Skeletal muscle satellite cell (primary cell): ENCODE measurements around the gene CFAP92.
"Not testable (repeated sequence)": the region's sequence is repeated elsewhere in the genome, so short reads cannot be mapped to it uniquely, and the experiment has no call there.

ENCODE experiments used
- H3K27me3 ChIP-seq: 2 replicates; pipeline ENCODE4 v1.7.0; 2013; ENCODE audit warnings: low read length; ENCODE audit not compliant: control insufficient read depth, insufficient read depth
- H3K36me3 ChIP-seq: 2 replicates; pipeline ENCODE4 v1.7.0; 2013; ENCODE audit warnings: mild to moderate bottlenecking, control low read depth, low read length; ENCODE audit not compliant: insufficient read depth
- H3K4me1 ChIP-seq: 2 replicates; pipeline ENCODE4 v1.7.0; 2013; ENCODE audit warnings: low read length; ENCODE audit not compliant: control insufficient read depth, insufficient read depth
- H3K4me2 ChIP-seq: 2 replicates; pipeline ENCODE4 v1.7.0; 2013; ENCODE audit warnings: mild to moderate bottlenecking, low read length
- H3K4me3 ChIP-seq: 2 replicates; pipeline ENCODE4 v1.7.0; 2013; ENCODE audit warnings: low read length
- H3K9ac ChIP-seq: 2 replicates; pipeline ENCODE4 v1.7.0; 2013; ENCODE audit warnings: mild to moderate bottlenecking, low read depth, low read length, moderate library complexity
- H3K9me3 ChIP-seq: replicated peaks from 2 replicates; pipeline ENCODE4 v1.7.0; 2013; ENCODE audit warnings: mild to moderate bottlenecking, control low read depth, low read length

The CFAP92 gene

GRCh38 chr3:128945041-128945877 is 48.6 kb downstream of the CFAP92 start:
- H3K9me3 ChIP-seq: no peaks in the 10 kb centered on the region
- no peak overlapping the region for H3K4me2 ChIP-seq
- no peaks in the 10 kb centered on the region for H3K36me3 ChIP-seq
- no peak overlapping the region for H3K9ac ChIP-seq
- H3K4me1 ChIP-seq: no peaks in the 10 kb centered on the region
- no peak overlapping the region for H3K4me3 ChIP-seq
- peaks cover 32% of the 10 kb centered on the region for H3K27me3 ChIP-seq

GRCh38 chr3:128942161-128942952 is 51.5 kb downstream of the CFAP92 start:
- Histone ChIP-seq H3K4me3 (no peak overlapping the region), H3K9ac (no peak overlapping the region), H3K9me3 (no peaks in the 10 kb centered on the region), H3K4me2 (no peak overlapping the region), H3K4me1 (no peaks in the 10 kb centered on the region), H3K36me3 (no peaks in the 10 kb centered on the region), H3K27me3 (peaks cover 36% of the 10 kb centered on the region)

GRCh38 chr3:128940252-128940651 is 53.6 kb downstream of the CFAP92 start:
- H3K4me2 ChIP-seq: no peak overlapping the region
- no peaks in the 10 kb centered on the region for H3K4me1 ChIP-seq
- no peaks in the 10 kb centered on the region for H3K36me3 ChIP-seq
- H3K4me3 ChIP-seq: no peak overlapping the region
- H3K9ac ChIP-seq: no peak overlapping the region
- H3K27me3 ChIP-seq: peaks cover 35% of the 10 kb centered on the region
- no peaks in the 10 kb centered on the region for H3K9me3 ChIP-seq

DNA sequence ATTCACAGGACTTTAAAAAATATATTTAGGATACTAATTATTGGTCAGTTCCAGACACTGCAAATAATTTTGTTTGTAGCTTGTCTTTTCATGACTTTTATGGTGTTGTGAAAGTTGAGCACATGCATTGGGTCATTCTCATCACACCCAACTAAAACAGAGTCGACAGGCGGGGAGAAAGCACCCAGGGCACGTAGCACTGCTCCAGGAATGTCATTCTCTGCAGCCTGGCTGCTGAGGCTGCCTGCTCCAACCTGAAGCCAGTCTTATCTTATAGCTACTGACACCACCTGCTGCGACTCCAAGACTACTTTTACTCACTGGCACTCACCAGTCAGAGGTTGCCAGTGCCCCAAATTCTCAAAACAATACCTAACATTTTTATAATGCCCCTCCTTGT is 57.5 kb downstream of the CFAP92 start:
- H3K27me3 ChIP-seq: peaks cover 44% of the 10 kb centered on the region
- H3K9me3 ChIP-seq: no peaks in the 10 kb centered on the region
- H3K4me3 ChIP-seq: no peak overlapping the region
- no peak overlapping the region for H3K4me2 ChIP-seq
- no peaks in the 10 kb centered on the region for H3K36me3 ChIP-seq
- H3K9ac ChIP-seq: no peak overlapping the region
- H3K4me1 ChIP-seq: no peaks in the 10 kb centered on the region

DNA sequence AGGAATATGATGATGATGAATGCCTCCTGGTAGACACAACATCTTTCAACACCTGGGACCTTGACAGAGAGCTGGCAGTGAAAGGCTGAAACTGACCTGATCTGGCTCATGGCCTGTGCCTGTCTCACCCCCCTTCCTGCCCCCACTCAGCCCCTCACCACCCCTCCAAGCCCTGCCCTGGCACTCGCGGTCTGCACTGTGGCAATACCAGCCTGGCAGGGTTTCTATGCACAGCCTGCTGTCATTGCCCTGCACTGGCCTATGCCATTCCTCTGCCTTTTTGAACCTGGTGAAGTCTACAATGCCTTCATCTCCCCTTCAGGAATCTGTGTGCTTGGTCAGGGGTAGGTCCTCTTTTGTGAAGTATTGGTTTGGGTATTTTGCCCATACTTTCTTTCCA is 58.0 kb downstream of the CFAP92 start:
- peaks cover 44% of the 10 kb centered on the region for H3K27me3 ChIP-seq
- no peak overlapping the region for H3K9ac ChIP-seq
- no peak overlapping the region for H3K4me3 ChIP-seq
- H3K36me3 ChIP-seq: no peaks in the 10 kb centered on the region
- H3K4me1 ChIP-seq: no peaks in the 10 kb centered on the region
- no peak overlapping the region for H3K4me2 ChIP-seq
- no peaks in the 10 kb centered on the region for H3K9me3 ChIP-seq

- no peaks in the 10 kb centered on the region for H3K4me1 ChIP-seq
- H3K4me2 ChIP-seq: no peak overlapping the region
- H3K9ac ChIP-seq: no peak overlapping the region
- H3K4me3 ChIP-seq: no peak overlapping the region
- peaks cover 33% of the 10 kb centered on the region for H3K27me3 ChIP-seq
- H3K36me3 ChIP-seq: no peaks in the 10 kb centered on the region
- H3K9me3 ChIP-seq: no peaks in the 10 kb centered on the region
These were observed 60.0 kb downstream of the CFAP92 start for GRCh38 chr3:128933922-128934253.

DNA sequence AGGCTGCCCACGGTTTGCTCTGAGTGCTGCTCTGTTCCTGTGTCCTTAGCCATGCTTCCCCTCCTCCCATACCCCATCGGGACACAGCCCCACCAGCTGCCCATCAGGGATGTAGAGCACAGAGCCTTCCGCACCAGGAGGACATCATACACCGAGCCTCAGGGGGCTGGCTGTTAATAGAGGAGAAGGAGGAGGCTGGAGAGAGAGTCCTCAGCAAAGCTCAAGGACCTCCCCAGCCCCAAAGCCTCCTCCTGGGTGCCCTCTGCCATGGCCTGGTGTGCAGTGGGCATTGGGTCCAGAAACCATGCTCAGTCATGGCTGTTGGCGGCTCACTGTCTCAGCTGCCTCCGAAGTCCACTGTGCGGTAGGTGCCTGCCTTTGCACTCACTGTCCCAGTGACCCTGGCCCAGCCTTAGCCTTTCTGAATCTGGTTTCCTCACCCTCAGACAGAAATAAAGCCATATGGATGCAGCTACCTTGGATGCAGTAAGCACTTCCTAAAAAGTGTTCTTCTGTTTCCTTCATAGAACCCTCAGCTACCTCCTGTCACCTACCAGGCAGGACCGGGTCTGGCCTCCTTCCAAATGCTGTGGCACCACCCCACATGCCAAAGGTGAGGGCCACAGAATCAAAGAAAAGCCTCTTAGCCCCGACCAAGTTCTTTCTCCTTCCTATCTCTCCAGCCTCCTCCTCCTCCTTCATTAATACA is 60.5 kb downstream of the CFAP92 start:
- Histone ChIP-seq H3K4me1 (no peaks in the 10 kb centered on the region), H3K4me2 (no peak overlapping the region), H3K4me3 (no peak overlapping the region), H3K36me3 (no peaks in the 10 kb centered on the region), H3K9ac (no peak overlapping the region), H3K9me3 (no peaks in the 10 kb centered on the region), H3K27me3 (peaks cover 33% of the 10 kb centered on the region)

DNA sequence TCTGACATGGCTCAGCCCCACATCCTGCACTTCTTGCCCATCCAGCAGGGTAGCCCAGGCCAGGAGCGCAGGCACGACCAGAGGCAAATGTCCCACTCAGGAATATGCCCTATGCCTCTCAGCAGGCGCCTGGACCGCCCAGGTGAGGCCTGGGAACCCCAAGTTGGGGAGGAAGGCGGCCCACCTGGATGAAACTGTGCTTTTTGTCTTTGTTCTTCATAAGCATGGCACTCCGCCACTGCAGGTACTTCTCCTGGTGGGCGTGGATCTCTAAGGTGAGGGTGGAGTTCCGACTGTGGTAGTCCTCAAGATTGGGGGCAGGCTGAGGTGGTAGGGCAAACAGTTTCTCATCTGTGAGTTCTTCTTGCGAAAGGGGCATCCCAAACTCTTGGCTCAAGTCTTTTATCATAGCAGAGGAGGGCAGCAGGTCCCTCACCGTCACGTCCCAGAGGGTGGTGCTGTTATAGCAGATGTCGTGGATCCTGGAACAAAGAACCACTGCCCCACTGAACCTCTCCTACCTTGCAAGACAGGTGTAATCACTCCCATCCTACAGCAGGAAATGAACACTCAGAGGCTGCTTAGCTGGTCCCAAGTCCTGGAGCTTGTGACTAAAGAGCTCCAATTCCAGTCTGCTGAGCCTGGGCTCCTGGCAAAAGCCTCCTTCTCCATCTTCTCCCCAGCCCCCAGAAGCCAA is 61.2 kb downstream of the CFAP92 start:
- Histone ChIP-seq H3K9me3 (no peaks in the 10 kb centered on the region), H3K4me2 (no peak overlapping the region), H3K36me3 (no peaks in the 10 kb centered on the region), H3K4me1 (no peaks in the 10 kb centered on the region), H3K4me3 (no peak overlapping the region), H3K9ac (no peak overlapping the region), H3K27me3 (peaks cover 33% of the 10 kb centered on the region)

GRCh38 chr3:128931046-128931445 is 62.8 kb downstream of the CFAP92 start:
- Histone ChIP-seq H3K4me1 (no peaks in the 10 kb centered on the region), H3K4me3 (no peak overlapping the region), H3K9ac (no peak overlapping the region), H3K36me3 (no peaks in the 10 kb centered on the region), H3K4me2 (no peak overlapping the region), H3K9me3 (peaks cover 3% of the 10 kb centered on the region), H3K27me3 (peaks cover 28% of the 10 kb centered on the region)

GRCh38 chr3:128929364-128929763 is 64.5 kb downstream of the CFAP92 start:
- peaks cover 9% of the 10 kb centered on the region for H3K9me3 ChIP-seq
- peaks cover 21% of the 10 kb centered on the region for H3K27me3 ChIP-seq
- H3K9ac ChIP-seq: no peak overlapping the region
- H3K4me1 ChIP-seq: no peaks in the 10 kb centered on the region
- no peak overlapping the region for H3K4me3 ChIP-seq
- no peaks in the 10 kb centered on the region for H3K36me3 ChIP-seq
- H3K4me2 ChIP-seq: no peak overlapping the region

DNA sequence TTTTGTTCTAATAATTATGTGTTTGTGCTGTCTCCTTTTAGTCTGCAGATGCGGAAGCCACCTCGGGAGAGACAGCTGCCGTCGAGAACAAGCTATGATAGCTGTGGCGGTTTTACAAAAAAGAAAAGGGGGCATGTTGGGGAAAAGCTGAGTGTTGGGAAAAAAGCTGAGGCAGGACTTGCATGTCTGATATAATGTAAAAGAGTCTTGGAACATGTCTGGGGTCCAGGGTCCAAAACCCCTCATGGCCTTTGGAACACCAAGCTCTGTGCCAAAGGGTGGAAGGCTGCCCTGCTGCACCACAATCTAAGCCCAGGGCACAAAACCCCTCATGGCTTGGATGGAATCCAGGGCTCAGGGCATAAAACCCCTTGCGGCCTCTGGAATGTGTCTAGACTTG is 69.9 kb downstream of the CFAP92 start:
- H3K9me3 ChIP-seq: peaks cover 14% of the 10 kb centered on the region
- not testable (repeated sequence) for H3K9ac ChIP-seq, H3K4me1 ChIP-seq, H3K36me3 ChIP-seq, H3K4me2 ChIP-seq, H3K4me3 ChIP-seq, H3K27me3 ChIP-seq
